K562 (cell line): ENCODE results near the gene TMEM132D. TPM values are rescaled to one million over a fixed set of nuclear protein-coding genes. Genes with fewer than 3 reads are reported as not detected.

ENCODE experiments used
- ATAC-seq: fragments of 200-7000 bp; cut with Tn5 transposase; 3 replicates; pipeline ENCODE4 v1.9.1; 2020; ENCODE audit warnings: moderate library complexity
- BruUV-seq: library from RNA; stranded (reverse); fragments of 400-500 nt; replicated peaks from 2 replicates; lab custom pipeline; 2021; lab: Mats Ljungman, UMichigan
- CTCF ChIA-PET: fragments of 300-600 bp; formaldehyde crosslinking; extraction: SDS; loops from one replicate; lab custom pipeline; 2021; ENCODE audit warnings: low intra/inter-chr PET ratio; lab: Yijun Ruan, JAX
- POLR2A ChIA-PET: fragments of 300-600, 350-650 bp; sonication (Branson Sonifier 250); formaldehyde crosslinking; extraction: SDS; loops from one replicate; lab custom pipeline; 2021; ENCODE audit warnings: antibody characterized with exemption, inconsistent platforms; lab: Yijun Ruan, JAX
- DNase-seq, 4 experiments: peaks; one replicate each; pipeline versions ENCODE4 v3.0.0 to v3.0.0-alpha.2; 2011 to 2018; ENCODE audit warnings: low spot score in 3 of 4, mixed read lengths in 3 of 4; ENCODE audit errors: extremely low read depth in 1 of 4
- FAIRE-seq: peaks from 2 replicates; lab custom pipeline; 2011; peaks lifted over from hg19 to GRCh38; lab: Jason Lieb, UNC
- H2AFZ ChIP-seq: 2 replicates; pipeline ENCODE4 v1.6.0; 2011; ENCODE audit warnings: low read depth, low read length, control low read depth, inconsistent platforms
- H3K27ac ChIP-seq: fragments of 200-600 bp; 3 replicates; pipeline ENCODE4 v1.8.0; 2011; ENCODE audit warnings: low read depth, mild to moderate bottlenecking, control low read depth, inconsistent platforms, low read length, moderate library complexity, mixed read lengths; ENCODE audit errors: extremely low read depth
- H3K27me3 ChIP-seq, 2 experiments: fragments of 300-600 bp in 1 of 2; 2 replicates in 1 of 2; 3 replicates in 1 of 2; pipeline versions ENCODE4 v1.6.0 to v1.8.0; 2011; ENCODE audit warnings: inconsistent platforms in 2 of 2, low read length in 2 of 2, mild to moderate bottlenecking in 1 of 2, mixed read lengths in 1 of 2, moderate library complexity in 1 of 2; ENCODE audit not compliant: control insufficient read depth in 2 of 2, insufficient read depth in 2 of 2
- H3K36me3 ChIP-seq: fragments of 300-600 bp; 3 replicates; pipeline ENCODE4 v1.8.0; 2011; ENCODE audit warnings: mild to moderate bottlenecking, low read length, inconsistent platforms; ENCODE audit not compliant: control insufficient read depth, insufficient read depth
- H3K4me1 ChIP-seq, 2 experiments: fragments of 200-600 bp in 1 of 2; replicated peaks in 1 of 2; 2 replicates in 1 of 2; 3 replicates in 1 of 2; pipeline versions ENCODE4 v1.5.1 to v1.8.0; 2011; ENCODE audit warnings: inconsistent platforms in 2 of 2, low read length in 2 of 2, mild to moderate bottlenecking in 1 of 2, mixed read lengths in 1 of 2, moderate library complexity in 1 of 2; ENCODE audit not compliant: control insufficient read depth in 2 of 2, insufficient read depth in 2 of 2
- H3K4me2 ChIP-seq: 2 replicates; pipeline ENCODE4 v1.6.1; 2011; ENCODE audit warnings: low read length, control low read depth, inconsistent platforms, mixed read lengths; ENCODE audit not compliant: insufficient read depth
- H3K4me3 ChIP-seq: fragments of 200-600 bp; sonication (generic), shearing (Covaris generic); 2 replicates; pipeline ENCODE4 v1.5.1; 2016; ENCODE audit warnings: control low read depth, inconsistent platforms
- H3K79me2 ChIP-seq: fragments of 200-600 bp; 3 replicates; pipeline ENCODE4 v1.8.0; 2011; ENCODE audit warnings: low read length, inconsistent platforms; ENCODE audit not compliant: control insufficient read depth, insufficient read depth
- H3K9ac ChIP-seq, 2 experiments: 2 replicates each; pipeline versions ENCODE4 v1.6.0 to v1.6.1; 2011; ENCODE audit warnings: low read depth in 2 of 2, low read length in 2 of 2, control low read depth in 1 of 2, inconsistent platforms in 1 of 2, mild to moderate bottlenecking in 1 of 2, mixed read lengths in 1 of 2; ENCODE audit not compliant: insufficient read depth in 1 of 2
- H3K9me1 ChIP-seq: one replicate; pipeline ENCODE4 v1.6.0; 2011; ENCODE audit warnings: inconsistent platforms, mild to moderate bottlenecking, low read length, moderate library complexity; ENCODE audit not compliant: control insufficient read depth, insufficient read depth
- H3K9me3 ChIP-seq: replicated peaks from 2 replicates; pipeline ENCODE4 v1.5.1; 2011; ENCODE audit warnings: low read depth, low read length, inconsistent platforms; ENCODE audit not compliant: control insufficient read depth, insufficient read depth
- H4K20me1 ChIP-seq: replicated peaks from 2 replicates; pipeline ENCODE4 v1.6.1; 2011; ENCODE audit warnings: low read length, inconsistent platforms, mixed read lengths; ENCODE audit not compliant: control insufficient read depth, insufficient read depth
- DPF2 ChIP-seq: fragments of 450-650 bp; IDR thresholded peaks from 2 replicates; pipeline ENCODE4 v1.6.1; 2016
- ELF1 ChIP-seq: fragments of 200-800 bp; sonication (Bioruptor generic); IDR thresholded peaks from 2 replicates; pipeline ENCODE4 v1.6.1; 2016; ENCODE audit warnings: missing genetic modification characterization, missing compliant biosample characterization
- IFI16 ChIP-seq: fragments of 250-450 bp; sonication (Bioruptor Pico); IDR thresholded peaks from 2 replicates; pipeline ENCODE4 v2.1.2; 2022; ENCODE audit warnings: mild to moderate bottlenecking, inconsistent platforms
- POLR3A ChIP-seq: IDR thresholded peaks from 2 replicates; pipeline ENCODE4 v1.6.1; 2011; ENCODE audit warnings: borderline replicate concordance, mild to moderate bottlenecking, moderate library complexity; ENCODE audit not compliant: insufficient read length, insufficient read depth; ENCODE audit errors: extremely low read depth
- SMAD4 ChIP-seq: fragments of 250-450 bp; sonication (Bioruptor Pico); conservative IDR thresholded peaks from 2 replicates; pipeline ENCODE4 v1.8.0; 2021; ENCODE audit warnings: inconsistent platforms, mild to moderate bottlenecking, moderate library complexity
- ZC3H11A ChIP-seq: IDR thresholded peaks from 2 replicates; pipeline ENCODE4 v1.6.1; 2012; ENCODE audit warnings: low read depth, low read length, improper control_type of control experiment
- WGBS: fragments of 100-300 bp; shearing (Covaris generic); methylation state at CpG from one replicate; pipeline ENCODE4 v1.1.6; 2016; ENCODE audit warnings: low coverage, mixed read lengths; ENCODE audit not compliant: insufficient coverage; ENCODE audit errors: missing lambda C conversion rate; 5-methylcytosine and 5-hydroxymethylcytosine counted together
- in situ Hi-C: fragments of 300-500 bp; cut with MboI; formaldehyde crosslinking; loops from 4 replicates; pipeline ENCODE4 v1.15.0; 2018; ENCODE audit warnings: inconsistent platforms, mixed read lengths
- intact Hi-C: fragments of 100-400 bp; cut with micrococcal nuclease; formaldehyde crosslinking; loops from 2 replicates; pipeline ENCODE4 v1.14.2; 2022
- polyA plus RNA-seq, 8 experiments: library from polyadenylated mRNA; depleted of rRNA in 4 of 8; stranded (reverse) in 5 of 8; unstranded in 3 of 8; fragments of >200 nt; fragmentation: Nextera tagmentation in 2 of 8; fragmentation: Illumina TruSeq in 1 of 8; extraction: Ambion mirVana in 2 of 8; extraction: Trizol in 1 of 8; gene quantifications; 2 replicates each; pipeline versions ENCODE4 v1.2.1 to v1.2.3, GENCODE V29; 2011 to 2014; ENCODE audit warnings: inconsistent platforms in 1 of 8, missing spikeins in 1 of 8
- total RNA-seq, 7 experiments: library from RNA; depleted of rRNA in 6 of 7; stranded (reverse); fragments of >200 nt in 6 of 7; fragmentation: Illumina TruSeq in 2 of 7; extraction: Trizol in 2 of 7; gene quantifications; 2 replicates each; pipeline versions ENCODE4 v1.2.1 to v1.2.3, GENCODE V29; 2011 to 2021; ENCODE audit warnings: low replicate concordance in 1 of 7
- TF ChIP-seq, protein P1 (sequence below): fragments of 450-650 bp; IDR thresholded peaks from 2 replicates; pipeline ENCODE4 v1.6.1; 2018; ENCODE audit warnings: mild to moderate bottlenecking, low read depth; ENCODE audit not compliant: partially characterized antibody
- TF ChIP-seq, protein P2 (sequence below): sonication (generic); formaldehyde crosslinking; IDR thresholded peaks from 2 replicates; pipeline ENCODE4 v1.8.0; 2022; ENCODE audit warnings: missing genetic modification reagents, mild to moderate bottlenecking, borderline replicate concordance

The TMEM132D gene
- total and polyA plus RNA-seq, 9 of the 15 experiments (the other 6 are each of a cell fraction or from before 2014, with no cell fraction given) = not detected

DNA sequence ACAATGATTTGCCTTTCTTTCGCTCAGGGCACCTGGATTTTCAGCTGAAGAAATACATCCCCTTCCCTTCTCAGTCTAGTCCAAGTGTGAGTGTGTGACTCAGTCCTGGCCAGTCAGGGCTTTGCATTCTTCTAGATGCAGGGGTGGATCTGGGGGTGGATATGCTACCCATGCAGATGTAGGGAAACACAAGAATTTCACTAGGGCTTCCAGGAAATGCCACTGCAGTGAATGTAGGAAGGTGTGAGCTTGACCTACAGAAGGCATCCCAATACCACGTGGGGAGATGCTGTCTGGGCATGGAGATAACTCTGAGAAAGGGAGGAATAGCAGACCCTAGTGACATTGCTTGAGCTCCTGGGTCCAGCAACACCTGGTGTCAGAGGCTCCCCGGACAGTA, 646.3 kb downstream of the TMEM132D start:
- Histone ChIP-seq H3K36me3 (no peaks in the 10 kb centered on the region), H4K20me1 (no peaks in the 10 kb centered on the region), H3K27ac (no peak overlapping the region), H3K9me1 (no peaks in the 10 kb centered on the region), H3K79me2 (no peaks in the 10 kb centered on the region), H3K4me2 (no peak overlapping the region), H3K9ac (no peak overlapping the region), H3K4me3 (no peak overlapping the region), H3K4me1 (no peaks in the 10 kb centered on the region), H3K9me3 (no peaks in the 10 kb centered on the region), H2AFZ (no peak overlapping the region), H3K27me3 (no peaks in the 10 kb centered on the region; a peak in 1 of 5 replicates)
- TF ChIP-seq ZC3H11A (no peak), SMAD4 (no peak), POLR3A (no peak), ELF1 (no peak), IFI16 (no peak), DPF2 (no peak)
- TF ChIP-seq, protein P1, sequence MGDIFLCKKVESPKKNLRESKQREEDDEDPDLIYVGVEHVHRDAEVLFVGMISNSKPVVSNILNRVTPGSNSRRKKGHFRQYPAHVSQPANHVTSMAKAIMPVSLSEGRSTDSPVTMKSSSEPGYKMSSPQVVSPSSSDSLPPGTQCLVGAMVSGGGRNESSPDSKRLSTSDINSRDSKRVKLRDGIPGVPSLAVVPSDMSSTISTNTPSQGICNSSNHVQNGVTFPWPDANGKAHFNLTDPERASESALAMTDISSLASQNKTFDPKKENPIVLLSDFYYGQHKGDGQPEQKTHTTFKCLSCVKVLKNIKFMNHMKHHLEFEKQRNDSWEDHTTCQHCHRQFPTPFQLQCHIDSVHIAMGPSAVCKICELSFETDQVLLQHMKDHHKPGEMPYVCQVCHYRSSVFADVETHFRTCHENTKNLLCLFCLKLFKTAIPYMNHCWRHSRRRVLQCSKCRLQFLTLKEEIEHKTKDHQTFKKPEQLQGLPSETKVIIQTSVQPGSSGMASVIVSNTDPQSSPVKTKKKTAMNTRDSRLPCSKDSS = no peak
- TF ChIP-seq, protein P2, sequence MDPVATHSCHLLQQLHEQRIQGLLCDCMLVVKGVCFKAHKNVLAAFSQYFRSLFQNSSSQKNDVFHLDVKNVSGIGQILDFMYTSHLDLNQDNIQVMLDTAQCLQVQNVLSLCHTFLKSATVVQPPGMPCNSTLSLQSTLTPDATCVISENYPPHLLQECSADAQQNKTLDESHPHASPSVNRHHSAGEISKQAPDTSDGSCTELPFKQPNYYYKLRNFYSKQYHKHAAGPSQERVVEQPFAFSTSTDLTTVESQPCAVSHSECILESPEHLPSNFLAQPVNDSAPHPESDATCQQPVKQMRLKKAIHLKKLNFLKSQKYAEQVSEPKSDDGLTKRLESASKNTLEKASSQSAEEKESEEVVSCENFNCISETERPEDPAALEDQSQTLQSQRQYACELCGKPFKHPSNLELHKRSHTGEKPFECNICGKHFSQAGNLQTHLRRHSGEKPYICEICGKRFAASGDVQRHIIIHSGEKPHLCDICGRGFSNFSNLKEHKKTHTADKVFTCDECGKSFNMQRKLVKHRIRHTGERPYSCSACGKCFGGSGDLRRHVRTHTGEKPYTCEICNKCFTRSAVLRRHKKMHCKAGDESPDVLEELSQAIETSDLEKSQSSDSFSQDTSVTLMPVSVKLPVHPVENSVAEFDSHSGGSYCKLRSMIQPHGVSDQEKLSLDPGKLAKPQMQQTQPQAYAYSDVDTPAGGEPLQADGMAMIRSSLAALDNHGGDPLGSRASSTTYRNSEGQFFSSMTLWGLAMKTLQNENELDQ (CRISPR knock-in tag) = no peak
- in situ Hi-C loops = no loop called here
- intact Hi-C loops = no loop called here
- ChIA-PET CTCF (no interaction called here), POLR2A (no interaction called here)
- no peak for ATAC-seq
- WGBS = 0% methylated on average over 3 of the region's 3 CpGs
- DNase-seq = no peak
- no TSS peak for BruUV-seq
- no peak for FAIRE-seq
